Fibroblast of skin of right quadriceps (primary cell): ENCODE data around the gene PADI1.

Source experiments
- DNase-seq: peaks from one replicate; pipeline ENCODE4 v3.0.0-alpha.2; 2013

The PADI1 gene

DNA sequence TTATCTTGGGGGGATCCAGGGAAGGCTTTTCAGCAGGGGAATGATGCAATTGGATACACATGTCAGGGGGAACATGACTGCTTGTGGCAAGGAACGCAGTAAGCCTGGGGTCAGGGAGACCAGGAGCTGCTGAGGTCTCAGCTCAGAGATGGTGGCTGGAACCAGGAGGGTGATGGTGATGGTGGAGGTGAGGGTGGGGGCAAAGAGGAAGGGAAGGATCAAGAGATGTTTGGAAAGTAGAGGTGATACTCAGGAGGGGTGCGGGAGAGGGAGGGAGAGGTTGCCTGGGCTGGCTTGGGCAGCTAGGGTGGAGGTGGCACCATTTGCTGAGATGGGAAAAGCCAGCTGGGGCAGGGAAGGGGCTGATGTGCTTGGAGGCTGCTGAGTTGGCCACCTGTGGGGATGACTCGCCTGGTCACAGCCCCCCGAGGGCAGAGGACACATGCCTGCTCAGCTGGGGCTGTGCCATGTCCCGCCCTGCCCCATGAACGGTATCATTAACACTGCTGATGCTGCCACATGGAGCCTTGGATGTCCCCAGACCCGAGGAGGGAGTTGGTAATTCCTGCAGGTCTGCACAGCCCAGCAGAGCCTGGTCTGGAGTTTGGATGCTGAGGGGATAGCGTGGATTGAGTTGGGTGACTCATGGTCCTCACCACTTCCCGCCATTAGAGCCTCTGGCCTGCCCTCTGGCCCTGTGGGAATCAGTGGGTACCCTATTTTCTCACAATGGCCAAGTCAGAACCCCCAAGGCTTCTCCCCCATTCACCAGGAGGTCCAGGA, 6.3 kb upstream of the PADI1 start:
- DNase-seq = no peak

- no peak for DNase-seq
These were observed 5.5 kb upstream of the PADI1 start for GRCh38 chr1:17199267-17200044.

- DNase-seq = no peak
These were observed 4.7 kb upstream of the PADI1 start for GRCh38 chr1:17200246-17200645.

DNA sequence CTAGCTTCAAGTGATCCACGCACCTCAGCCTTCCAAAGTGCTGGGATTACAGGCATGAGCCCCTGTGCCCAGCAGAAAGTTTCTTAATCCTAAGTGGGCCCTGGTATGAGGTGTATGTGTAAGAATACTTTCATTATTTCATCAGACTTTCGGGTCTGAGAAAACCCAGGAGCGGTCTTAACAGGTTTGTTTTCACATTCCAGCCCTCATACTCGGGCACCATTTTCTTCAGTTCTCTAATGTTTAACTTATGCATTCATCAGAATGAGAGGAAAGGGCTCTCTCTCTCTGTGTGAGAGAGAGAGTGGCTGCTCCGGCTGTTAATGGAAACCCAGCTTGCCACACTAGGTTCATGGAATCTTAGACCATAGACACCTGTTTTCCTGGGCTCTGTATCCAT, 4.2 kb upstream of the PADI1 start:
- DNase-seq = no peak

GRCh38 chr1:17201201-17202021, 3.5 kb upstream of the PADI1 start:
- no peak for DNase-seq

GRCh38 chr1:17205652-17206051, 724 bp downstream of the PADI1 start:
- DNase-seq = no peak

- no peak for DNase-seq
These were observed 1.3 kb downstream of the PADI1 start for GRCh38 chr1:17206196-17206595.

DNA sequence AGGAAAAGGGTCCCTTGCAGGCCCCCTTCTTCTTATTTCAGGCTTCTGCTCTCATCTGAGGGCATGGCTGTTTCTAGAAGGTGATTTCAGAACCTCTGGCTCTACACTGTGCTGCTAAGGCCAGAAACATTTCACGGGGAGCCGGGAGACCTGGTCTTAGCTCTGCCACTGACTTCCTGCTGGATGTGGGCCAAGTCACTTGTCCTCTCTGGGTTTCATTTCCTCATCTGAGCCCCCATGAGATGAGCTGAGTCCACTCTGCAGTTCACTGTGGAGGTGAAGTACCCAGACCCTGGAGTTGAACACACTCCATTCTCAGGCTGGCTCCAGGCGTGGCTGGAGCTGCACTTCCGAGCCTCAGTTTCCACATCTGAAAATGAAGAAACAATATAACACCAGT, 2.1 kb downstream of the PADI1 start:
- no peak for DNase-seq

DNA sequence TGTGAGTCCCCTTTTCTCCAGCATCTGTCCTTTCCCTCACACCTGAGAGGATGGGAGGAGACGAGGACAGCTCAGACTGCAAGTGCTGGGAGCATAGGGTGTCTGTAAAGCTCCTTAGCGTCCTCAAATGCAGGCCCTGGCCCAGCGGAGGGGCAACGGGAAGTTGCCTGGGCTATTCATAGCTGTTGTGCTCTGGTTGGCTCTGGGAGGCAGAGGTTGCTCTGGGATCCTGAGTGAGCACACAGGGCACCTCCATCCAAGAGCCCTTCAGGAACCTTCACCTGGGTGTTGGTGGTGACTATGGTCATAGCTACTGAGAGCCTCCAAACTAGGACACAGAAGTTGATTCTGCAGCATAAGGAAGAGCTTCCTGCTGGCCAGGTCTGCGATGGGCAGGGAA, 2.6 kb downstream of the PADI1 start:
- DNase-seq = no peak

DNA sequence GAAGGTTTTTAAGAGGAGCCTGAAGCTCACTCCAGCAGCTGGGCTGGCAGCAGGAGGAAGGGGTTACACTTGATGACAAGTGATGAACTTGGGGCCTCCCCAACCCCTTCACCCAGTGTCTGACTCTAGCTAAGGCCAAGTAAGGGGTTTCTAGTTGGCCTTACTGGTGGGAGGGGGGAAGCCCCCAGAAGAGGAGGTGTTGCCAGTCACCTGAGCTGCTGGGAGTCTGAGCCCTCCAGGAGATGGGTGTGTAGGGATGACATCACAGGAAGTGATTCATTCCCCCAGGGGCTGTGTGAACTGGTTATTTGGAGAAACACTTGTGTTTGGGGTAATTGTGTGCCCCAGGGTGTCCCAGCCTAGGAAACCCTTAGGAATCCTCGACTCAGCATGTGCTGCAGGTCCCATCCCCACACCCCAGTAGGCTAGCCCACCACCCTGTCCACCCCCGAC, 3.1 kb downstream of the PADI1 start:
- peak; percentile 80 for DNase-seq

DNA sequence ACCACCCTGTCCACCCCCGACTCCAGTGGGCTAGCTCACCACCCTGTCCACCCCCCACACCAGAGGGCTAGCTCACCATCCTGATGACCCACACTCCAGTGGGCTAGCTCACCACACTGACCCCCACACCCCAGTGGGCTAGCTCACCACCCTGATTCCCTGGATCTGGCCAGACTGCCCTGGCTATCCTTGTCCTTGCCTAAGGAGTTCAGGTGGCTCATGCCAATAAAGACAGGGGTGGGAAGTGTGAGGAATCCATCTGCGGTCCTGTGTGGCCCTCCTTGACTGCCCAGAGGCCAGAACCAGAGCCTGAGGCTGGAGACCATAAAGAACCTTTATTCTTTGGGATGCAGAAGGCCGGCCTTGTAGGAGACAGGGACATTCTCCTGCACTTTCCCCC, 3.6 kb downstream of the PADI1 start:
- no peak for DNase-seq

DNA sequence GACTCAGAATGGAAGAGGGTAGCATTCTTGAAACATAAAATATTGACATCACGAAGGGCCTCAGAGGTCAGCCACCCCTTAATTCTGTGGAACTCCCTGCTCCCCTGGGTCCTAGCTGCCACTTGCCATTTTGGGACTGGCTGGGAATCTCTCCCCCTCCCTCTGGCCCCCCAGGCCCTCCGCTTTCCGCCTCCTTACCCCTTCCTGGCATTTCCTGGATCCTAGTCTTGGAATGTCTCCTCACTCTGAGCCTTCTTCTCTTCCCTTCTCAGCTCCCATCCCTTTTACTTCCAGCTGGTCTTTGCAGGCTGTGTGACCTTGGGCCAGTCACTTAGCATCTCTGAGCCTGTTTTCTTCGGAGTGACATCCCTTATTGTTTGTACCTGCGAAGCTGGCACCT, 4.5 kb downstream of the PADI1 start:
- no peak for DNase-seq

- DNase-seq = no peak
These were observed 5.2 kb downstream of the PADI1 start for GRCh38 chr1:17210176-17210575.

DNA sequence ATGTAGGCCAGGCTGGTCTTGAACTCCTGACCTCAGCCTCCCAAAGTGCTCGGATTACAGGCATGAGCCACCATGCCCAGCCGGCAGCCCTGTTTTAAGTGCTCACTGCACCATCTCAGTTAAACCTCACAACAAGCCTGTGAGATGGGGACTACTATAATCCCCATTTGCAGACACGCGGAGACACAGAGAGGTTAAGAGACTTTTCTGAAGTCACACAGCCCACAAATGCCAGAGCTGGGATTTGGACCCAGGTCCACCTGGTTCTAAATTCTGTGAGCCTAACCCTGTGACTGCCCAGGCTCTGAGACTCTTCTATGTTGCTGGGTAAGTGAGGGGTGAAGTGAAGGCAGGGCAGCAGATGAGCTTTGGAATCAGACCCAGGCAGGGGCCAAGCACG, 6.4 kb downstream of the PADI1 start:
- DNase-seq = no peak

GRCh38 chr1:17212009-17212408, 7.1 kb downstream of the PADI1 start:
- DNase-seq = no peak

DNA sequence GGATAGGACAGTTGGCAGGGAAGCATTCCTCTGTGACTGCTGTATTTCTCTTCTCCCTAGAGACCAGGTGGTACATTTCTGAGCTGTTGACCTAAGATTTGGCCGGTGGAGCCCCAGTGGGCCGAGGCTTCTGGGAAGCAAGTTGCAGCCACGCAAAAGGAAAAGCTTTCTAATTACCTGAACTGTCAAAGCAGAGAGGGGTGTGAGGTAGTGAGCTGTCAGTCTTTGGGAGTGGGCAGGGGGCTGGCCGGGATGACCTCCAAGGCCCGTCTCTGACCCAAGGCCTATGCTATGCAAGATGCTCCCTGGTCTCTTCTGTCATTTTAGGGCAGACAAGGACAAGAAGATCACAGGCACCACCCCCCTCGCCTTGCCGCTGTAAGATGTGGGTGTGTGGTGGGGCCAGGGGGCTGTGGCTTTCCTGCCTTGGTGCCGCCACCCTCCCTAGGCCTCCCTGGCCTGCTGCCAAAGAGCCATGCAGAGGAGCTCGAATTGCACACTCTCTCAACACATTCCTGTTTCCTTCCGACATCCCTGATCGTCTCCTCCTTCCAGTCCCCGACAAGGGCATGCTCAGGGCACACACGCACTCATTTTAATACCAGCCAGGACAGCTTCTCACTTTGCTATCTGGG, 7.7 kb downstream of the PADI1 start:
- peak; percentile 92 for DNase-seq

DNA sequence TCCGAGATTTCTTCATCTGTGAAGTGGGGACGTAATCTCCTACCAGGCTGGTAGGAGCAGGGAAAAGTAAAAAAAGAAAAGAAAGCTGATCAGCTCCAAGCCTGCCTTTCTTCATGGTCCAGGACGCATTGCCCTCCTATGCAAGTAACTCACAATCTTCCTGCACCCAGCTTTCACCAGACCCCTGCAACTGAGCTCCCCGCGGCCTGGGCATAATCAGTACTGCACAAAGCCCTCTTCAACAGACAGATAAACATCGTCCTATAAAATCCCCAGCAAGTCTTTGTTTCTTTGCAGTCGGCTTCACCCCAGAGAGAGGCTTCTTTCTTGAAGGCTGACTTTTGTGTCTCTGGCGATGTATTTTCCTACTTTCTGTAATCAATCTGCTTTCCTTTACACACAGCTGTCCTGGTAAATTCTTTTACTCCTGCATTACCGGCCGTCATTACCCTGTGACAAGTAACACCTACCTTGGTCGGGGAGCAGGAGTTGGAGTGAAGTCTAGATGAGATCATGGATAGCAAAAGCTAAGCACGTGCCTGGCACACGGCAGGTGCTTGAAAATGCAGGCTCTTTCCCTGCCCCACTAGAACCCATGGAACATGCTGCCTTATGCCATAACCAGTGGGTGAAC, 8.3 kb downstream of the PADI1 start:
- no peak for DNase-seq

GRCh38 chr1:17213782-17214148, 8.8 kb downstream of the PADI1 start:
- no peak for DNase-seq

DNA sequence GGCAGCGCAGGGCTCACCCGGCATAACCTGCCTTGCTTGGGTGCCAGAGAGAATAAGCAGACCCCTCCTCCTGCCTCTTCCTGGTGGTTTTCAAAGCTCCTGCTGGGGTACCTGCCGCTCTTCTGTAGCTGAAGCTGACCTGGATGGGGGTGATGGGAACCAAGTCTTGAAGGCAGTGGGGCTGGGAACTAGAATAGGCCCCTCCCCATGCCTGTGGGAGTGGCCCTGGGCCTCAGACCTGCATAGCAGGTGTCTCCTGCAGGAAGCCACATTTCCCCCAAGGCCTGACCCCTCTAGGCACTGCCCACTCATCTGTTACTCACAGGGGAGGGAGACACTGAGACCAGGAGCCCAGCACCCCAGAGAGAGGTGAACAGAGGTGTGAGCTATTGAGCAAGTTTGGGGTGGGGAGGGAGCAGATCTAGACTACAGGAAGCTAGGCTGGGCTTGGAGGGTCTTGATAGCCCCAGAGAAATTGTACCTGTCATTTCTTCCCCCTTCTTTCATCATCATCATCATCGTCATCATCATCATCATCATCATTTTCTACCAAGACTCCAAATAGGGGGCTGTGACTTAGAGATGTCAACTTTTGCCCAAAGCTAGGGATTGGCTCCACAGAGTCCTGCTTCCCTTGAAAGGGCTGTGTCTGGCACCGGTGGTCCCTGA, 10.1 kb downstream of the PADI1 start:
- DNase-seq = no peak

DNA sequence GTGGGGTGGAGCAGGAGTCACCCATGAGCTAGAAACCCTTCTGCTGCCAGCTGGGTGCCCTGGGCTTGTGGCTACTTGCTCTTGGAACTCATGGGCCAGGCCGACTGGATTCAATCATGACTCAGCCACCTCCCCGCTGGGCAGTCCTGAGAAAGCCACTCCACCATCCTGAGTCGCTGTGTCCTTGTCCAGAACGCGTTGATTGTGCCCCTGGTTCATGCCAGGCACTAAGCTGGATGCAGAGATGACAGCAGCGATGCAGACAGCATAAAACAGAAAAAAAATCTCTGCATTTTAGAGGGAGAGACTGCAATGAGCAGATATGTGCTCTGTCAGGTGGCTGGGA, 10.6 kb downstream of the PADI1 start:
- no peak for DNase-seq

- DNase-seq = no peak
These were observed 11.2 kb downstream of the PADI1 start for GRCh38 chr1:17216078-17216477.

DNA sequence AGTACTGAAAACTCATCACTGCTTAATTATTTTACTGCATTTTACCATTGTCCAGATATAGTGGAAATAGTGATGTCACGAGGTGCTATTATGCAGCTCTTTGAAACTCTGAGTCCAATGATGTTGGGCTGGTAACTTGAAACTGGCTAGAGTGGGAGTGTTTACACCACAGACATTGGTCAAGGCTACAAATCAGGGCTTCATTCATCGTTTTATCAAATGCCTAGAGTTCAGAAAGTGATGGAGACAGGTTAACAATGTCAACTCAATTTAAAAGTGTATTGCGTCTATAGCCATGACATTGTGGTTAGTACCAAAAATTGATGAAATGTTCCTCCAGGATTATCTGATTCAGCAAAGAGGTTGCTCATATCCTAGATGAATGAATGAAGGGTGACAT, 12.7 kb downstream of the PADI1 start:
- DNase-seq = no peak
